T-helper 2 cell treated with Interferon-gamma antibody and Interleukin-4, amounts not matched to agents 100 ng/mL and 5 ng/mL, for 36 hours (primary cell): ENCODE measurements around the gene ZNF681. TPM values are rescaled to one million over a fixed set of nuclear protein-coding genes. Genes with fewer than 3 reads are reported as not detected.
"Not testable (repeated sequence)": the region's sequence is repeated elsewhere in the genome, so short reads cannot be mapped to it uniquely, and the experiment has no call there.

ENCODE experiments used
- intact Hi-C: fragments of 100-400 bp; cut with micrococcal nuclease; formaldehyde crosslinking; loops from one replicate; pipeline ENCODE4 v1.15.1; 2023
- total RNA-seq: library from RNA; stranded (reverse); gene quantifications from 2 replicates; pipeline ENCODE4 v1.2.3, GENCODE V29; 2022

The ZNF681 gene
- total RNA-seq, 1 donor from 2014 or later, result 3.7 TPM

- intact Hi-C loops, result no loop called here
These were observed 15.9 kb upstream of the ZNF681 start for GRCh38 chr19:23774524-23774971.

GRCh38 chr19:23774106-23774505 lies 15.4 kb upstream of the ZNF681 start:
- intact Hi-C loops, result no loop called here

- intact Hi-C loops, result no loop called here
These were observed 14.0 kb upstream of the ZNF681 start for GRCh38 chr19:23772675-23773063.

- intact Hi-C loops, result no loop called here
These were observed 13.3 kb upstream of the ZNF681 start for GRCh38 chr19:23771761-23772674.

- intact Hi-C loops, result no loop called here
These were observed 12.6 kb upstream of the ZNF681 start for GRCh38 chr19:23771316-23771715.

- intact Hi-C loops, result no loop called here
These were observed 12.1 kb upstream of the ZNF681 start for GRCh38 chr19:23770672-23771250.

- intact Hi-C loops, result no loop called here
These were observed 11.2 kb upstream of the ZNF681 start for GRCh38 chr19:23769691-23770468.

- intact Hi-C loops, result no loop called here
These were observed 8.3 kb upstream of the ZNF681 start for GRCh38 chr19:23766951-23767350.

- intact Hi-C loops, result no loop called here
These were observed 6.1 kb upstream of the ZNF681 start for GRCh38 chr19:23764781-23765180.

- intact Hi-C loops, result no loop called here
These were observed 4.4 kb upstream of the ZNF681 start for GRCh38 chr19:23762884-23763711.

GRCh38 chr19:23762548-23762883 lies 3.8 kb upstream of the ZNF681 start:
- intact Hi-C loops, result no loop called here

GRCh38 chr19:23760326-23760725 lies 1.6 kb upstream of the ZNF681 start:
- intact Hi-C loops, result not testable (repeated sequence)

GRCh38 chr19:23743633-23744232 lies 15.0 kb downstream of the ZNF681 start:
- intact Hi-C loops, result not testable (repeated sequence)

- intact Hi-C loops, result not testable (repeated sequence)
These were observed 27.8 kb downstream of the ZNF681 start for GRCh38 chr19:23730729-23731465.

- intact Hi-C loops, result not testable (repeated sequence)
These were observed 34.5 kb downstream of the ZNF681 start for GRCh38 chr19:23724161-23724560.

GRCh38 chr19:23718802-23719201 lies 39.9 kb downstream of the ZNF681 start:
- intact Hi-C loops, result no loop called here

- intact Hi-C loops, result no loop called here
These were observed 41.9 kb downstream of the ZNF681 start for GRCh38 chr19:23716792-23717191.

GRCh38 chr19:23709347-23709746 lies 49.3 kb downstream of the ZNF681 start:
- intact Hi-C loops, result no loop called here

- intact Hi-C loops, result no loop called here
These were observed 52.0 kb downstream of the ZNF681 start for GRCh38 chr19:23706657-23707056.

- intact Hi-C loops, result no loop called here
These were observed 59.2 kb downstream of the ZNF681 start for GRCh38 chr19:23699521-23699860.
